H1 (cell line): ENCODE results near the gene PLEKHA5. TPM values are rescaled to one million over a fixed set of nuclear protein-coding genes. Genes with fewer than 3 reads are reported as not detected.

Source experiments
- CTCF ChIA-PET: fragments of 300-600 bp; sonication (Branson Sonifier 250); formaldehyde crosslinking; loops from one replicate; lab custom pipeline; 2021; ENCODE audit not compliant: partially characterized antibody; lab: Charles Lee
- POLR2A ChIA-PET: fragments of 300-600 bp; sonication (Branson Sonifier 250); formaldehyde crosslinking; loops from one replicate; lab custom pipeline; 2021; ENCODE audit warnings: inconsistent platforms; ENCODE audit not compliant: partially characterized antibody; lab: Charles Lee
- DNase-seq, 2 experiments: peaks; one replicate each; pipeline versions ENCODE4 v3.0.0 to v3.0.0-alpha.2; 2010 to 2022; ENCODE audit warnings: low spot score in 2 of 2, low read depth in 1 of 2, mixed read lengths in 1 of 2
- FAIRE-seq: peaks from 2 replicates; lab custom pipeline; 2011; peaks lifted over from hg19 to GRCh38; lab: Jason Lieb, UNC
- H2AFZ ChIP-seq: 2 replicates; pipeline ENCODE4 v1.8.1; 2012; ENCODE audit warnings: low read length, inconsistent platforms
- H2AK5ac ChIP-seq: 2 replicates; pipeline ENCODE4 v1.6.1; 2013; ENCODE audit warnings: low read depth, low read length
- H2BK120ac ChIP-seq: replicated peaks from 2 replicates; pipeline ENCODE3; 2013; ENCODE audit warnings: low read depth, low read length, inconsistent platforms
- H2BK12ac ChIP-seq: 2 replicates; pipeline ENCODE4 v1.6.1; 2013; ENCODE audit warnings: low read depth, low read length
- H2BK15ac ChIP-seq: 2 replicates; pipeline ENCODE4 v1.6.1; 2013; ENCODE audit warnings: low read length
- H2BK20ac ChIP-seq: 2 replicates; pipeline ENCODE4 v1.6.1; 2013; ENCODE audit warnings: low read length
- H2BK5ac ChIP-seq: 2 replicates; pipeline ENCODE4 v1.6.1; 2013; ENCODE audit warnings: low read depth, low read length
- H3K14ac ChIP-seq: 2 replicates; pipeline ENCODE4 v1.6.1; 2013; ENCODE audit warnings: inconsistent platforms; ENCODE audit not compliant: insufficient read length
- H3K18ac ChIP-seq: 2 replicates; pipeline ENCODE4 v1.6.1; 2013; ENCODE audit warnings: low read length; ENCODE audit errors: extremely low read depth
- H3K23ac ChIP-seq: 2 replicates; pipeline ENCODE4 v1.6.1; 2013; ENCODE audit warnings: inconsistent platforms; ENCODE audit not compliant: insufficient read length
- H3K23me2 ChIP-seq: 2 replicates; pipeline ENCODE4 v1.6.1; 2013; ENCODE audit warnings: low read depth, low read length
- H3K27ac ChIP-seq: 2 replicates; pipeline ENCODE4 v1.6.1; 2011; ENCODE audit warnings: low read depth, low read length, inconsistent platforms
- H3K27me3 ChIP-seq, 4 experiments: replicated peaks in 1 of 4; 1 replicate in 1 of 4; 2 replicates in 3 of 4; pipeline versions ENCODE4 v1.6.1 to v1.8.1; 2011 to 2013; ENCODE audit warnings: low read length in 3 of 4, mild to moderate bottlenecking in 3 of 4, inconsistent platforms in 2 of 4, mixed read lengths in 2 of 4, moderate library complexity in 1 of 4; ENCODE audit not compliant: control insufficient read depth in 3 of 4, insufficient read depth in 3 of 4; ENCODE audit errors: extremely low read depth in 1 of 4
- H3K36me3 ChIP-seq, 4 experiments: 2 replicates each; pipeline versions ENCODE4 v1.6.1 to v1.8.1; 2011 to 2013; ENCODE audit warnings: mild to moderate bottlenecking in 4 of 4, low read length in 3 of 4, moderate library complexity in 2 of 4, control low read depth in 1 of 4, inconsistent platforms in 1 of 4; ENCODE audit not compliant: insufficient read depth in 4 of 4, control insufficient read depth in 2 of 4
- H3K4ac ChIP-seq: replicated peaks from 2 replicates; pipeline ENCODE3; 2013; ENCODE audit warnings: low read length, low read depth, mixed read lengths, inconsistent platforms; ENCODE audit not compliant: insufficient read length
- H3K4me1 ChIP-seq, 4 experiments: replicated peaks in 1 of 4; 1 replicate in 1 of 4; 2 replicates in 3 of 4; pipeline versions ENCODE4 v1.6.1 to v1.8.1; 2011 to 2013; ENCODE audit warnings: low read length in 3 of 4, inconsistent platforms in 2 of 4, mixed read lengths in 1 of 4; ENCODE audit not compliant: insufficient read depth in 4 of 4, control insufficient read depth in 3 of 4
- H3K4me2 ChIP-seq, 2 experiments: 2 replicates each; pipeline versions ENCODE4 v1.6.1 to v1.8.1; 2011 to 2013; ENCODE audit warnings: low read depth in 2 of 2, low read length in 2 of 2, control low read depth in 1 of 2, inconsistent platforms in 1 of 2, mild to moderate bottlenecking in 1 of 2; ENCODE audit not compliant: insufficient read depth in 1 of 2
- H3K4me3 ChIP-seq, 4 experiments: fragments of 200-600, 300-600 bp in 1 of 4; sonication (generic), shearing (Covaris generic), sonication (Bioruptor Twin) in 1 of 4; 2 replicates each; pipeline versions ENCODE4 v1.5.1 to v1.8.1; 2011 to 2016; ENCODE audit warnings: low read length in 4 of 4, low read depth in 3 of 4, control low read depth in 2 of 4, inconsistent platforms in 2 of 4, mild to moderate bottlenecking in 2 of 4, mixed read lengths in 1 of 4, moderate library complexity in 1 of 4; ENCODE audit not compliant: insufficient read depth in 2 of 4; ENCODE audit errors: extremely low read depth in 1 of 4
- H3K56ac ChIP-seq: replicated peaks from 2 replicates; pipeline ENCODE3; 2013; ENCODE audit warnings: low read depth, mild to moderate bottlenecking, mixed read lengths, low read length, inconsistent platforms; ENCODE audit not compliant: insufficient read length
- H3K79me1 ChIP-seq: 2 replicates; pipeline ENCODE4 v1.6.1; 2013; ENCODE audit warnings: low read depth, low read length, control low read depth
- H3K79me2 ChIP-seq, 2 experiments: 2 replicates each; pipeline versions ENCODE4 v1.6.1 to v1.8.1; 2012 to 2013; ENCODE audit warnings: low read length in 2 of 2, mild to moderate bottlenecking in 2 of 2, inconsistent platforms in 1 of 2; ENCODE audit not compliant: insufficient read depth in 2 of 2, control insufficient read depth in 1 of 2
- H3K9ac ChIP-seq, 4 experiments: replicated peaks in 1 of 4; 1 replicate in 1 of 4; 2 replicates in 3 of 4; pipeline versions ENCODE4 v1.6.1 to v1.8.1; 2011 to 2013; ENCODE audit warnings: low read depth in 3 of 4, low read length in 3 of 4, control low read depth in 2 of 4, mild to moderate bottlenecking in 2 of 4, moderate library complexity in 2 of 4, inconsistent platforms in 1 of 4; ENCODE audit errors: extremely low read depth in 1 of 4
- H3K9me3 ChIP-seq, 2 experiments: 2 replicates each; pipeline versions ENCODE4 v1.6.1 to v1.8.1; 2012 to 2013; ENCODE audit warnings: mild to moderate bottlenecking in 2 of 2, moderate library complexity in 2 of 2, control low read depth in 1 of 2, inconsistent platforms in 1 of 2, low read depth in 1 of 2, low read length in 1 of 2, mixed read lengths in 1 of 2; ENCODE audit not compliant: insufficient read depth in 2 of 2
- H4K20me1 ChIP-seq, 2 experiments: replicated peaks in 1 of 2; 2 replicates each; pipeline versions ENCODE3 to v1.8.1; 2011 to 2013; ENCODE audit warnings: inconsistent platforms in 2 of 2, low read length in 2 of 2, mild to moderate bottlenecking in 1 of 2; ENCODE audit not compliant: insufficient read depth in 2 of 2, control insufficient read depth in 1 of 2
- H4K5ac ChIP-seq: 2 replicates; pipeline ENCODE4 v1.6.1; 2013; ENCODE audit warnings: low read length, low read depth, mixed read lengths, inconsistent platforms; ENCODE audit not compliant: insufficient read length
- H4K8ac ChIP-seq: 2 replicates; pipeline ENCODE4 v1.8.0; 2013; ENCODE audit warnings: mild to moderate bottlenecking, moderate library complexity, low read length, inconsistent platforms; ENCODE audit not compliant: insufficient read depth; ENCODE audit errors: extremely low read depth
- H4K91ac ChIP-seq: replicated peaks from 2 replicates; pipeline ENCODE3; 2013; ENCODE audit warnings: low read length, mixed read lengths, inconsistent platforms; ENCODE audit not compliant: insufficient read length
- WGBS, 2 experiments: shearing (Covaris generic) in 1 of 2; methylation state at CpG; one replicate each; pipeline versions ENCODE4 v1.1.6 to v1.1.7; 2013 to 2015; ENCODE audit warnings: low lambda C conversion rate in 2 of 2, mixed read lengths in 2 of 2, inconsistent platforms in 1 of 2, low coverage in 1 of 2, missing lambda C conversion rate in 1 of 2; ENCODE audit not compliant: insufficient replicate concordance in 2 of 2, insufficient coverage in 1 of 2, insufficient read length in 1 of 2; ENCODE audit errors: extremely low coverage in 1 of 2, missing lambda C conversion rate in 1 of 2; 5-methylcytosine and 5-hydroxymethylcytosine counted together
- polyA plus RNA-seq, 7 experiments: library from polyadenylated mRNA; depleted of rRNA in 3 of 7; stranded (reverse) in 5 of 7; unstranded in 2 of 7; fragments of >200 nt in 5 of 7; fragments of 200-250 nt in 2 of 7; gene quantifications; 1 replicate in 5 of 7; 2 replicates in 1 of 7; 4 replicates in 1 of 7; pipeline versions ENCODE4 v1.2.1 to v1.2.3, GENCODE V29; 2011 to 2013; ENCODE audit warnings: missing spikeins in 2 of 7, mixed read lengths in 2 of 7
- total RNA-seq: library from RNA; stranded (reverse); fragmentation: NEBNext Ultra II Directional; extraction: Animal tissue kit (Norgen Biotek cat#: 25700); gene quantifications from 2 replicates; pipeline ENCODE4 v1.2.1, GENCODE V29; 2021

The PLEKHA5 gene
- total and polyA plus RNA-seq, 2 of the 8 experiments (the other 6 are each of a cell fraction or from before 2014, with no cell fraction given): 17.2 to 66.1 TPM

DNA sequence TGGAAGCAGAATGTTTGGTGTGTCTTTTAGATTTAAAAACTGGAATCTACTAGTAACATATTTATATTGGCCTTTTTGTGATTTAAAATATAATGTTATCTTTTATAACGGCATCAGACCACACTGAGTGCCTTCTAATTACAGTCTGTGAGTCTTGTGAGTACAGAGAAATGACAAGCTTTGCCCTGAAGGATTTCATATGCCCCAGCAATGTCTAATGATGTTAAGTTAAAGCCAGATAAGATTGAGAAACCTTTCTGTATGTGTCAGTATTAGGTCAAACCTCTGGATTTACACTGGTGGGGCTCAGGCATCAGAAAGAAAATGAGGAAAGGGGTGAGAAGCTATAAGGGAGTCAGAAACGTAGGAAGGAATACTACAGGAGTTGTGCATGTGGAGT, 25.2 kb downstream of the PLEKHA5 start:
- Histone ChIP-seq H2BK12ac (no peak overlapping the region), H4K5ac (no peak overlapping the region), H2AFZ (no peak overlapping the region), H2BK15ac (no peak overlapping the region), H3K9ac (no peak overlapping the region), H2BK120ac (no peak overlapping the region), H4K20me1 (peaks cover 1 to 6% of the 10 kb centered on the region in 2 experiments), H3K4ac (no peak overlapping the region), H3K4me3 (no peak overlapping the region), H3K18ac (no peak overlapping the region), H3K79me2 (peaks cover 12 to 99% of the 10 kb centered on the region in 2 experiments; a peak in 3 of 4 replicates), H3K79me1 (peaks cover under 1% of the 10 kb centered on the region; the same call in 1 of the 2 replicates), H3K9me3 (no peaks in the 10 kb centered on the region), H3K56ac (no peak overlapping the region), H4K8ac (no peak overlapping the region), H3K36me3 (peaks cover 1 to 21% (median 3%) of the 10 kb centered on the region in 4 experiments; a peak in 7 of 8 replicates), H2AK5ac (no peak overlapping the region), H3K23ac (no peak overlapping the region), H3K4me2 (no peak overlapping the region), H2BK20ac (no peak overlapping the region), H3K4me1 (peaks cover 0 to 12% (median 0%) of the 10 kb centered on the region in 4 experiments; a peak in 2 of 7 replicates), H3K27ac (peak overlapping the region; percentile 19; the same call in 1 of the 2 replicates), H3K27me3 (no peaks in the 10 kb centered on the region), H3K14ac (no peak overlapping the region), H4K91ac (no peak overlapping the region), H2BK5ac (no peak overlapping the region), H3K23me2 (no peaks in the 10 kb centered on the region; the same call in 1 of the 2 replicates)
- no peak for DNase-seq
- WGBS, 2 experiments: 33% methylated on average over 2 of the region's 2 CpGs; no CpG with 5 or more reads in 1 of the 2 experiments
- FAIRE-seq: no peak
- ChIA-PET CTCF (no interaction called here), POLR2A (interaction anchor here (1.0 kb wide), 1 partner anchor 212 kb away, joined by 4 read pairs; no protein-coding TSS in a partner anchor)
